Measurements from ENCODE around the gene SLC35D3. TPM values are rescaled to one million over a fixed set of nuclear protein-coding genes. Genes with fewer than 3 reads are reported as not detected.
"Not testable (repeated sequence)": the region's sequence is repeated elsewhere in the genome, so short reads cannot be mapped to it uniquely, and the experiment has no call there.

Gene SLC35D3
- polyA plus RNA-seq, 1 experiment: not detected

- no peak overlapping the region for H3K4me3 ChIP-seq (ENCODE audit: low read depth, low read length)
- DNase-seq (ENCODE audit: low read depth, low spot score): no peak
- ChIA-PET POLR2A (no interaction called here), CTCF (no interaction called here)
- peaks cover 11% of the 10 kb centered on the region for H3K27me3 ChIP-seq (ENCODE audit: control insufficient read depth, insufficient read depth, low read length)
- no peak for TF ChIP-seq CTCF (IDR thresholded peaks at IDR 0.05; ENCODE audit: low read depth, low read length)
- no peaks in the 10 kb centered on the region for H3K9me3 ChIP-seq (ENCODE audit: control insufficient read depth, insufficient read depth, low read length)
- no peak overlapping the region for H3K27ac ChIP-seq (ENCODE audit: low read depth, low read length)
Measured at GRCh38 chr6:136930528-136930927, 8.4 kb downstream of the SLC35D3 start.

GRCh38 chr6:136932599-136932998 is 10.5 kb downstream of the SLC35D3 start:
- ChIA-PET POLR2A (no interaction called here), CTCF (no interaction called here)
- DNase-seq (ENCODE audit: low read depth, low spot score): no peak

GRCh38 chr6:136945072-136945471 is 23.0 kb downstream of the SLC35D3 start:
- Histone ChIP-seq H3K27ac (ENCODE audit: low read depth, low read length) (no peak overlapping the region), H3K27me3 (ENCODE audit: control insufficient read depth, insufficient read depth, low read length) (peaks cover 4% of the 10 kb centered on the region), H3K9me3 (ENCODE audit: control insufficient read depth, insufficient read depth, low read length) (no peaks in the 10 kb centered on the region), H3K4me3 (ENCODE audit: low read depth, low read length) (no peak overlapping the region)
- TF ChIP-seq CTCF (IDR thresholded peaks at IDR 0.05; ENCODE audit: low read depth, low read length): no peak
- no peak for DNase-seq (ENCODE audit: low read depth, low spot score)
- ChIA-PET CTCF (interaction anchor here (0.6 kb wide), 2 partner anchors 26 to 586 kb away, joined by 3 to 9 read pairs; no protein-coding TSS in a partner anchor), POLR2A (no interaction called here)

More at GRCh38 chr6:136932599-136932998, 10.5 kb downstream of the SLC35D3 start:
- Histone ChIP-seq H3K4me3 (ENCODE audit: low read depth, low read length) (no peak overlapping the region), H3K9me3 (ENCODE audit: control insufficient read depth, insufficient read depth, low read length) (no peaks in the 10 kb centered on the region), H3K27me3 (ENCODE audit: control insufficient read depth, insufficient read depth, low read length) (peaks cover 10% of the 10 kb centered on the region), H3K27ac (ENCODE audit: low read depth, low read length) (no peak overlapping the region)
- TF ChIP-seq CTCF (IDR thresholded peaks at IDR 0.05; ENCODE audit: low read depth, low read length): no peak

- Histone ChIP-seq H3K27me3 (ENCODE audit: control insufficient read depth, insufficient read depth, low read length) (peaks cover 4% of the 10 kb centered on the region), H3K27ac (ENCODE audit: low read depth, low read length) (no peak overlapping the region), H3K4me3 (ENCODE audit: low read depth, low read length) (no peak overlapping the region), H3K9me3 (ENCODE audit: control insufficient read depth, insufficient read depth, low read length) (no peaks in the 10 kb centered on the region)
- TF ChIP-seq CTCF (IDR thresholded peaks at IDR 0.05; ENCODE audit: low read depth, low read length): no peak
- ChIA-PET CTCF (interaction anchor here (0.6 kb wide), 1 partner anchor 585 kb away, joined by 9 read pairs; no protein-coding TSS in a partner anchor), POLR2A (no interaction called here)
- no peak for DNase-seq (ENCODE audit: low read depth, low spot score)
Measured at GRCh38 chr6:136945711-136946121, 23.6 kb downstream of the SLC35D3 start.

- ChIA-PET CTCF (no interaction called here), POLR2A (no interaction called here)
- H3K4me3 ChIP-seq (ENCODE audit: low read depth, low read length): no peak overlapping the region
- no peaks in the 10 kb centered on the region for H3K9me3 ChIP-seq (ENCODE audit: control insufficient read depth, insufficient read depth, low read length)
- H3K27ac ChIP-seq (ENCODE audit: low read depth, low read length): no peak overlapping the region
- no peak for TF ChIP-seq CTCF (IDR thresholded peaks at IDR 0.05; ENCODE audit: low read depth, low read length)
- no peak for DNase-seq (ENCODE audit: low read depth, low spot score)
- peaks cover 4% of the 10 kb centered on the region for H3K27me3 ChIP-seq (ENCODE audit: control insufficient read depth, insufficient read depth, low read length)
Measured at GRCh38 chr6:136947037-136947436, 24.9 kb downstream of the SLC35D3 start.

GRCh38 chr6:136949957-136950356 is 27.9 kb downstream of the SLC35D3 start:
- CTCF ChIA-PET: not testable (repeated sequence)

More at GRCh38 chr6:136949957-136950356, 27.9 kb downstream of the SLC35D3 start:
- H3K4me3 ChIP-seq (ENCODE audit: low read depth, low read length); H3K27ac ChIP-seq (ENCODE audit: low read depth, low read length); H3K27me3 ChIP-seq (ENCODE audit: control insufficient read depth, insufficient read depth, low read length); DNase-seq (ENCODE audit: low read depth, low spot score); H3K9me3 ChIP-seq (ENCODE audit: control insufficient read depth, insufficient read depth, low read length); POLR2A ChIA-PET: not testable (repeated sequence)
